ENCODE measurements around the gene SLC38A6.

SLC38A6 gene

DNA sequence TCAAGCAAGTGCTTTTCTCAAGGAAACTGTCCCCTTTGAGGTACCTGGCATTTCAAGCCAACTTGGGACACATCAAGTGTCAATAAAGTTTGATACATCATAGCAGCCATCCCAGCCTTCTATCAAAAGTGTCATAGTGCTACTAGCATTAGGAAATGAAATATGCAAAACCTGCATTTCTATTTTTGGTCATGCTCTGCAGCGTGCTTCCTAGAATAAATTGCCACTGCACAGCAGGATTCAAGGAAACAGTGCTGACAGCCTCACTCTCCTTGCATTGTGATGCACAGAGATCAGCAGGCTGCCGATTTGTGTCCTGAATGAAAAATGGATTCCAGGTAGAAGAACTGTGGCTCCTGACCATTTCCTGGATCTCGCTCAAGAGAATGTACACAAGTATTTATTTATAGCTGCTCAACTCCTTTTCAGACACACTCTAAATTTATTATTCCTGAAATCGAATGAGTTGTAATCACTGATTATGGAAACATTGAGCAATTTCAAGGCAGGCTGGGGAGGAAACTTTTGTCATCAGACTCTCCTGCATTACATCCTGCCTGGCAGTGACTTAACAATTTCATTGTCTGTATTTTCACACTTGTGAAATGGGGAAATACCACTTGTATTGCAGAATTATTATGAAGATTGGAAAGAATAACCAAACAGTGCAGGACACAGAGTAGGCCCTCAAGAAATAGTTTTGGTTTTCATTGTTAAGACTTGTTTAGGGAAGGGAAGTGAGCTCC, 120.9 kb downstream of the SLC38A6 start:
- DNase-seq (ENCODE audit: extremely low read depth in 1 of 2, low read depth in 1 of 2), result no peak

Data from activated CD8-positive, alpha-beta memory T cell treated with anti-CD3 and anti-CD28 coated beads for 1 hour (primary cell).